HG03520 (cell line): ENCODE measurements around the gene MRPL48.

Experiments
- ATAC-seq: cut with Tn5 transposase; IDR thresholded peaks from one replicate; pipeline ENCODE4 v1.9.1; 2021; ENCODE audit warnings: mild to moderate bottlenecking, moderate library complexity; ENCODE audit not compliant: unreplicated experiment

MRPL48 gene

GRCh38 chr11:73888244-73888643 lies 100.6 kb downstream of the MRPL48 start:
- no peak for ATAC-seq

DNA sequence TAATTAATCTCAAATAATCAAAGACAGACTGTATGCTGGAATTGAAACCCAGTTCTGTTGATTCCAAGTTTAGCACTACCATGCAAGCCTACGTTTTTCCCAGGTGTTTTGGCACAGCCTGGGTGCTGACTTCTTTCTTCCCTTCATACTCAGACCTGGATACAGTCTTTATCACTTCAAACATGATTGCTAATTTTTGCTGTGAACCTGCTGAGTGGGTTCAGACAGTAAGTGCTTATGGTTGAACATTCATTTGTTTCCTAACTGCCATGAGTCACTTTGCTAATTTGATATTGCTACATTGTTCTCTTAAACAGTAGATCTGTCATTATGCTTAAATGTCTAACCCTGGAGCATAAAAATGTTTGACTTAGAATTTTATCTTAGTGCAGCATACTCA lies 101.3 kb downstream of the MRPL48 start:
- no peak for ATAC-seq

GRCh38 chr11:73889536-73889935 lies 101.9 kb downstream of the MRPL48 start:
- ATAC-seq: no peak

GRCh38 chr11:73893041-73893440 lies 105.4 kb downstream of the MRPL48 start:
- no peak for ATAC-seq

DNA sequence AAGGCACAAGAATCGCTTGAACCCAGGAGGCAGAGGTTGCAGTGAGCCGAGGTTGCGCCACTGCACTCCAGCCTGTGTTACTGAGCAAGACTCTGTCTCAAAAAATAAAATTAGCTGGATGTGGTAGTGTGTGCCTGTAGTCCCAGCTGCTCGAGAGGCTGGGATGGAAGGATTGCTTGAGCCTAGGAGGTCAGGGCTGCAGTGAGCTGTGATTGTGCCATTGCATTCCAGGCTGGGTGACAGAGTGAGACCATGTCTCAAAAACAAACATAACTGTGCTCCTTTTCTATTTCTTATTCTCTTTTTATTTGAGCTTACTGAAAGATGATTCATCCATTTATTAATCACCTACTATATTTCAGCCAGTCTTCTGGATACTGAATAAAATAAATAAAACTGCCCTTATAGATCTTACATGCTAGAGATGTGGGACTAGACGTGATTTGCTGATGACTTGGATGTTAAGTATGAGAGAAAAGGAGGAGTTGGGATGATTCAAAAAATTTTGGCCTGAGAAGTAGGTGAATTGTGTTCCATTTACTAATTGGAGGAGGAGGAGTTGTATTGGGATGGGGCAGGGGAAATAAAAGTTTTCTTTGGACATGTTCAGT lies 107.2 kb downstream of the MRPL48 start:
- ATAC-seq: no peak

- no peak for ATAC-seq
Measured at GRCh38 chr11:73902303-73902702, 114.6 kb downstream of the MRPL48 start.

DNA sequence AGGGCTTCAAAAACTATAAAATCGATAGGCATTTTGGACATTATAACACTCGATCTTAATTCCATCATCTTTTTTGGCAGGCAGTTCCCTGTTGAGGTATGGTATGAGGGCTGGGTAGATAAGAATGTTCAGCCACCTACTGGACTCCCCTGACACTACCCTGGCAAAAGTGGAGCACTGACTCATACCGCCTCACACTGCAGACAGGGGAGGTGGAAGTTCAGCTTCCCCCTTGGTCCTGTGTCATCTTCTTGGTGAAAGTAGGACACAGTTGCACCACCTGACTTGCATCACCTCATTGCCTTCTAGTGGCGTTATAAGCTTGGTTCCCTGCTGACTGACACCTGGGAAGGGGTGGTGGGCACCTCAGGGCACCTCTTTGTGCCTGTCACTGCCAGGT lies 119.5 kb downstream of the MRPL48 start:
- ATAC-seq: no peak

DNA sequence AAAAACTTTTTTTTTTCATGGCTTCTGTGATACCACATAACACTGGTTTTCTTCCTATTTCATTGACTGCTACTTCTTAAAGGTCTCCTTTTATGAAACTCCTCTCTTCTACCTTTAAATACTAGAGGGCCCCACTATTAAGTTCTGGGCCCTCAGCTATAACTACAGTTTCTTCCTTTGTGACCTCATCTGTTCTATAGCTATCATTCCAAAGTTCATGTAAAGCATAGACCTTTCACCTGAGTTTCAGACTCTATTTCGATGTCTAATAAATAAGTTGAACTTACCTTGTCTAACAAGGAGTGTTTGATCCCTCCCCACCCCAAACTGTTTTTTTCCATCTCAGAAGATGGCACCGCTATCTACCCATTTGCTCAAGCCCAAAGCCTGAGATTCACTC lies 124.4 kb downstream of the MRPL48 start:
- ATAC-seq: no peak

- no peak for ATAC-seq
Measured at GRCh38 chr11:73913472-73913871, 125.8 kb downstream of the MRPL48 start.

DNA sequence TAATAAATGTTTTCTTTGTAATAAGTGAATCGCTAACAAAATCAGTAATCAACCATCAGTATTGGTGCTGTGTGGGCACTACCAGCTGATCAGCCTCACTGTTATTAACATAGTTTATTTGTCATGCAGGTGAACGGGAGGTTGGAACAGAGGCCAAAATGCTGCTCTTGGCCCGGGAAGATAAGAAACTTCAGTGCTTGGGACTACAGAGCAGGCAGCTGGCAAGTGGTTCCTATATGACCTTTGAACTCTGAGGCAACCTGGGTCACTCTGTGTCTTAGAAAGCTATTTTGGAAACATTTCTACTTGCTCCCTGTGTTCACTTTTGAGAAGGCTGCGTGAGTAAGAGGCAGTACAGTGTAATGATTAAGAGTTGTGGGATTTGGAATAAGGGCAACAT lies 126.6 kb downstream of the MRPL48 start:
- no peak for ATAC-seq
